ENCODE measurements around the gene GRIN3B.

Gene GRIN3B

GRCh38 chr19:982567-983170 lies 17.6 kb upstream of the GRIN3B start (continued):
- TF ChIP-seq CSRNP3 (CRISPR knock-in tag; IDR thresholded peaks at IDR 0.05), result no peak

GRCh38 chr19:984165-984967 lies 15.9 kb upstream of the GRIN3B start, which contains the start of gene WDR18:
Gene WDR18, plus strand, starts transcription at chr19:984345. Its CDS starts 9 bp downstream, at chr19:984354.
- peak; percentile 89 for ATAC-seq
- TF ChIP-seq ZNF8 (CRISPR knock-in tag; IDR thresholded peaks at IDR 0.05) (no peak), BACH2 (CRISPR knock-in tag; IDR thresholded peaks at IDR 0.05; ENCODE audit: borderline replicate concordance) (no peak), TCF4 (CRISPR knock-in tag; IDR thresholded peaks at IDR 0.05; ENCODE audit: borderline replicate concordance) (no peak), ZFP30 (CRISPR knock-in tag; IDR thresholded peaks at IDR 0.05) (no peak), ZNF70 (CRISPR knock-in tag; IDR thresholded peaks at IDR 0.05) (no peak), TSHZ2 (CRISPR knock-in tag; IDR thresholded peaks at IDR 0.05) (no peak), POU6F1 (CRISPR knock-in tag; IDR thresholded peaks at IDR 0.05; ENCODE audit: borderline replicate concordance, low read depth) (no peak), GLIS3 (CRISPR knock-in tag; IDR thresholded peaks at IDR 0.05) (no peak), PPARA (CRISPR knock-in tag; IDR thresholded peaks at IDR 0.05; ENCODE audit: borderline replicate concordance) (no peak), RARB (CRISPR knock-in tag; IDR thresholded peaks at IDR 0.05) (no peak), SNAI2 (CRISPR knock-in tag; IDR thresholded peaks at IDR 0.05) (no peak), CSDC2 (CRISPR knock-in tag; IDR thresholded peaks at IDR 0.05) (no peak), CSRNP3 (CRISPR knock-in tag; IDR thresholded peaks at IDR 0.05) (no peak), ARNTL (CRISPR knock-in tag; IDR thresholded peaks at IDR 0.05; ENCODE audit: borderline replicate concordance, low read depth) (no peak)

- ATAC-seq, result no peak
- TF ChIP-seq POU6F1 (CRISPR knock-in tag; IDR thresholded peaks at IDR 0.05; ENCODE audit: borderline replicate concordance, low read depth) (no peak), SNAI2 (CRISPR knock-in tag; IDR thresholded peaks at IDR 0.05) (no peak), ZNF565 (CRISPR knock-in tag; conservative IDR thresholded peaks at IDR 0.05; ENCODE audit: low read depth) (no peak), ZFP30 (CRISPR knock-in tag; IDR thresholded peaks at IDR 0.05) (no peak), ZFP3 (CRISPR knock-in tag; IDR thresholded peaks at IDR 0.05) (no peak), ARNTL (CRISPR knock-in tag; IDR thresholded peaks at IDR 0.05; ENCODE audit: borderline replicate concordance, low read depth) (no peak), CSRNP3 (CRISPR knock-in tag; IDR thresholded peaks at IDR 0.05) (no peak), TCF4 (CRISPR knock-in tag; IDR thresholded peaks at IDR 0.05; ENCODE audit: borderline replicate concordance) (no peak), ESRRG (CRISPR knock-in tag; IDR thresholded peaks at IDR 0.05) (no peak), CSDC2 (CRISPR knock-in tag; IDR thresholded peaks at IDR 0.05) (no peak), PPARA (CRISPR knock-in tag; IDR thresholded peaks at IDR 0.05; ENCODE audit: borderline replicate concordance) (no peak), ZC3H10 (CRISPR knock-in tag; IDR thresholded peaks at IDR 0.05) (no peak), GLIS3 (CRISPR knock-in tag; IDR thresholded peaks at IDR 0.05) (no peak), OSR1 (CRISPR knock-in tag; IDR thresholded peaks at IDR 0.05) (no peak), CREB5 (CRISPR knock-in tag; IDR thresholded peaks at IDR 0.05; ENCODE audit: low read depth) (no peak), ZNF70 (CRISPR knock-in tag; IDR thresholded peaks at IDR 0.05) (no peak), ZNF8 (CRISPR knock-in tag; IDR thresholded peaks at IDR 0.05) (no peak)
These were observed 14.1 kb upstream of the GRIN3B start for GRCh38 chr19:986083-986482.
